OCI-M2 (cell line): Measurements from ENCODE around the gene FBF1.
"Not testable (repeated sequence)": the region's sequence is repeated elsewhere in the genome, so short reads cannot be mapped to it uniquely, and the experiment has no call there.

Experiments
- DNase-seq: peaks from one replicate; lab custom pipeline; 2025; ENCODE audit not compliant: unreplicated experiment; lab: John Stamatoyannopoulos, UW

Gene FBF1

DNA sequence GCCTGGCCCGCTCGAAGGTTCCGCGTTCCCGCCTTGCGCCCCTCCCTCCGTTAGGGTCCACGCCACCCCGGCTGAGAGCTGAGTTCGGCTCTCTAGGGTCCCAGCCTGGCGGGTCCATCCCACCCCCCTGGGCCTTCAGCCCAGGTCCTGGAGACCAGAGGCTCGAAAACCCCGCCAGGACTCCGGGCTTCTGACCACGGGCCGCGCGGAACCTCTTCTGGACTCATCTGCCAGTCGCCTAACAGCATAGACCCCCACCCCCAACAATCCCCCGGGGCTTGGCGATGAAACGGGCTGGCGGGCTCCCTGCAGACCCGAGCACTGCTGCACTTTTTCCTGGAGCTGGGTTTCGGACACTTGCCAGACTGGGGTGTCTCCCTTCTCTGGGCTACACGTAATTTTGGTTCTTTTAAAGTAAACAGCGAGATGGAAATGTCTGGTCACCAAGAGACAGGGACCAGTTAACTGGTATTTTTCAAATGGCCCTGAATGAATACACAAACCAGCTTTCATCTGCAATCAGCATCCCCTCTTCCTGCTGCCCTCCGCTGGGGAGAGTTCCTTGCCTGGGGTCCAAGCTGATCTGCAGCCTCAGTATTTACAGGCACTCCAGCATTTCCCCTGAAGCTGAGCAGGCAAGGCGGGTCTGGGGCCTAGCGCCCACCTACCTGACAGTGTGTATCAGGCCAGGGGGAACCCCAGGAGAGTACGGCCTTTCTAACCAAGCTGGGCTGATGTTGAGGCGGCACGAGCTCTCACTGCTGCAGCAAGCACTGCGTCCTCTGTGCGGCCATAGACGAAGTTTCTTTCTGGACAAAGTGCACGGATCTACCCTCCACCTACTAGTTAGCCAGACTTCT, 43.5 kb downstream of the FBF1 start:
- no peak for DNase-seq

DNA sequence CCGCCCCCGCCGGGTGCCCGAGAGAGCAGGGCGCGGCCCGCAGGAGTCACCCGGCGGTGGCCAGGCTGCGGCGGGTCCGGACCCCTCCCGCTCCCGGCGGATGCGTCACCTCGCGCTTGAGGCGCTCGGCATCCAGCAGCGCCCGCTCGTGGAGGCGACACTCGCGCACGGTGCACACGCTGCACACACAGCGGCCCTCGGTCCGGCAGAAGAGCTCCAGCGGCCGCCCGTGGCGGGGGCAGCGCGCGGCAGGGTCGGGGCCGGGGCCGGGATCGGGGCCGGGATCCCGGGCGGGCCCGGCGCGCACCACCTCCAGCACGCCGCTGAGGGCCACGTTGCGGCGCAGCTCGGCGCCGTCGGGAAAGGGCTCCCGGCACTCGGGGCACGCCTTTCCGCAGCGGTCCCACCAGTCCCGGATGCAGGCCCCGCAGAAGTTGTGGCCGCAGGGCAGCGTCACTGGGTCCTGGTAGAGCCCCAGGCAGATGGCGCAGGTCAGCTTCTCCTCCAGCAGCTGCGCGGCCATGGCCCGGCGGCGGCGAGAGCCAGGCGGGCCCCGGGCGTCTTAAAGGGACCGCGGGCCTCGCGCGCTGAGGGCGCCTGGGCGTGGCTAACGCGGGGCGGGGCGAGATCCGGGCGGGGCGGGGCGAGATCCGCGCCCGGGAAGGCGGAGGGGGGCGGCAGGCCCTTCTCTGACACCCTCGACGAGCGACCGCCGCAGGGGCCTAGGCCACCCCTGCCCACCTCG, 44.3 kb downstream of the FBF1 start, which contains the start of gene TRIM65:
TRIM65 (minus strand) TSS at position 537 of the 745 bp plus-strand sequence; CDS start at position 523, 14 bp downstream.
- DNase-seq, result no peak

DNA sequence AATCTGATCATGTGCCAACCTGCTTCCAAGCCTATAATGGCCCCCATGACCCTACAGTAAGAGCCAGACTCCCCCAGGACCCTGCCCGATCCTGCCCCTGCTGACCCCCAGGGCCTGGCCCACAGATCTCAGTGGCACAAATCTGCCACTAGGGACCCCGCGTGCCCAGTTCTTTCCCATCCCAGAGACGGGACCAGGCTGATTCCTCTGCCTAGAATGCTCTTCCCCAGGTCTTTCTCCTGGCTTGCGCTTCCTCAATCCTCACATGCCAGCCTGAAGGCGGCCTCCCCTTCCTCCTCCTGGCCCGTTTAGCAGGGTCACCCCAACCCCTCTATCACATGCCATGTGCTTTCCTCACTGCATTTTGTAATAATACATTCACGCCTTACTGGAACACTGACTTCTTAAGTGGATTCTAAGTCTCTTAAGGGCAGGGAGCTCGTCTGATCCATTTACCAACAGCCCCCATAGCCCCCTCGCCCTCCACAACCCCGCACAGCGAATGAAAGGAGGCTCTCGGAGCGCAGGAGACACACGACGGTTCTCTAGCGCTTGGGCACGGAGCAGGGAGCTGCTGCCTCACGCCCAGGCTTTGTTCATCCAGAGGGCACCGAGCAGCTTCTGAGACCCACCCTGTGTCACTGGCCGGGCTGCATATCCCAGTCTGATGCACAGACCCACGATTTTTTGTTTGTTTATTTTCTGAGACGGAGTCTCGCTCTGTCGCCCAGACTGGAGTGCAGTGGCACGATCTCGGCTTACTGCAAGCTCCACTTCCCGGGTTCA, 45.3 kb downstream of the FBF1 start:
- no peak for DNase-seq

DNA sequence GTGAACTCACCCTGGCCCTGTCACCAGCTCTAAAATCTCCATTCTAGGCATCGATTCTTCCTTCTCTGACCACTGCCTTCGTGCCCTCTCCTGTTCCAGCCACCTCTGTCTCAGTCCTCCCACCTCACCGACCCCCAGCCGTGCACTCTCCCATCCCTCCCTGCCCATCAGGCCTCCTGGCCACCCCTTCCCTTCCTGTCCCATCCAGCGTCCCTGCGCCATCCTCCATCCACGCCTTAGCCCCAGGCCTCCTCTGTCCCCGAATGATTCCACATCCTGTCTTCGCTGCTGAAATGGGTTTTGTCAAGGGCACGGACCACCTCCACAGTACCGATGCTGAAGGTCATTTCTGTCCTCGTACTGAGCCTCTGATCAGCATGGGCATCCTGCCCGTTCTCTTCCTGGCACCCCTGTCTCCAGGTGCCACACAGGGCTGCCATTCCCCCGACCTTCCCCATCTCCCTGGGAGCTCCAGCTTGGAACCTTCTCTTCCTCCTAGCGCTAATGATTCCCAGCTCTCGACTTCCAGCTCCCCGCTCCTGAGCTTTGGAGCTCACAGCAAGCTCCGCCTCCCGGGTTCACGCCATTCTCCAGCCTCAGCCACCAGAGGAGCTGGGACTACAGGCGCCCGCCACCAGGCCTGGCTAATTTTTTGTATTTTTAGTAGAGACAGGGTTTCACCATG, 46.7 kb downstream of the FBF1 start:
- DNase-seq, result no peak

DNA sequence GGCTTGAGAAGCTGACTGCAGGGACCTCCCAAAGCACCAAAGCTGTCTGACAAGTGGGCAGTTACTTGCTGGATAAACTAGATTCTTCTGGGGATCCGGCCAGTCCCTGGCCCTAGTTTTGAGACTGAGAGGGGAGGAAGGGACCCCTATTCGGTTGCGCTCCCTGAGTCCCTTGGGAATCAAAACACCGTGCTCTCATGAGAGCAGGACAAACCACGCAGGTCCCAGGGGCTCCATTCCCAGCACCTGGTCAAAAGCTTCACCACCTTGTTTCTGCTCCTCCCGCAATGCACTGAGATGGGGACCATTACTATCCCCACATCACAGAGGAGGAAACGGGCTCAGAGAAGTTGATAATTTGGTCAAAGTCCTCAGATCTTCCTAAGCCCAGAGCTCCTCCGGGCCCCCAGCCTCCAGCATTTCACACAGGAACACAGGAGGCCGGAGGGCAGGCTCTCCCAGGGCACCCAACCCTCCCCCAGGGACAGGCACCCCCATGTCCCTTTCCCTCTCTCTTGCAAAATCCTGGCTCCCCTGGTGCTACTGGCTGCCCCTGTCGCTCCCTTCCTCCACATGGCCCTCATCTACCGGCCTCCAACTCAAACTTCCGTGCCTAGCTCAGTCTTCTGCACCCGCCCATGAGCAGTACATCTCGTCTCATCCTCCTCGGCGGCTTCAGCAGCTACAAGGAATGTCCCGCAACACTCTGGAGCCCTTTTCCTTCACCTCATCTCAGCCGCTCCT, 47.4 kb downstream of the FBF1 start:
- DNase-seq, result no peak

DNA sequence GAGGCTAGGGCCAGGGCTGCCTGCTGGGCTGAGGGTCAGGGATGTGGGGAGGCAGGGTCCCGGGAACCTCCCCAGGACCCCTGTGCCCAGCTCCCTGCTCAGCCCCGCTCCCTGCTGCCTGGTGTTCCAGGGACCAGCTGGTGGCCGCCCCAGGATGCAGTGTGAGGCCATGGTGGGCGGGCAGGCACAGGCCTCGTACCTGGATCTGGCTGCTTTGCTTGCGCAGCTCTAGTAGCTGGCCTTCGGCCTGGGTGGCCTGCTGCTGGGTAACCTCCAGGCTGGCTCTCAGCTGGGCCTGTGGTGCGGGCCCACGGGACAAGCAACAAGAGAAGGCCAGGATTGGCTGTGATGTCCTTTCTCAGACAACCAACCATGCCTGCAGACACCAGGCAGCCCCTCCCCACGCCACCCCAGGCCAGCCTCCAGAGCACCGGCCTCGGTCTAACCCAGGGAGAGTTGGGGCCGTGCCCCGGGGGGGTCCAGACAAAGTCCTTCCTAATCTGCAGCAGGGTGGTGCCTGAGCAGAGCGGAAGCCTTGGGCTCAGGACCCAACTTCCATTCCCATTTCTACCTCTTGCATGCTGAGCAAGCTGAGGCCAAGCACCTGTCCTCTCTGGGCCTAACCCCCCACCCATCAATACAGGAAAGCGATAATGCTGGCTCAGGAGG, 48.2 kb downstream of the FBF1 start:
- DNase-seq, result no peak

DNA sequence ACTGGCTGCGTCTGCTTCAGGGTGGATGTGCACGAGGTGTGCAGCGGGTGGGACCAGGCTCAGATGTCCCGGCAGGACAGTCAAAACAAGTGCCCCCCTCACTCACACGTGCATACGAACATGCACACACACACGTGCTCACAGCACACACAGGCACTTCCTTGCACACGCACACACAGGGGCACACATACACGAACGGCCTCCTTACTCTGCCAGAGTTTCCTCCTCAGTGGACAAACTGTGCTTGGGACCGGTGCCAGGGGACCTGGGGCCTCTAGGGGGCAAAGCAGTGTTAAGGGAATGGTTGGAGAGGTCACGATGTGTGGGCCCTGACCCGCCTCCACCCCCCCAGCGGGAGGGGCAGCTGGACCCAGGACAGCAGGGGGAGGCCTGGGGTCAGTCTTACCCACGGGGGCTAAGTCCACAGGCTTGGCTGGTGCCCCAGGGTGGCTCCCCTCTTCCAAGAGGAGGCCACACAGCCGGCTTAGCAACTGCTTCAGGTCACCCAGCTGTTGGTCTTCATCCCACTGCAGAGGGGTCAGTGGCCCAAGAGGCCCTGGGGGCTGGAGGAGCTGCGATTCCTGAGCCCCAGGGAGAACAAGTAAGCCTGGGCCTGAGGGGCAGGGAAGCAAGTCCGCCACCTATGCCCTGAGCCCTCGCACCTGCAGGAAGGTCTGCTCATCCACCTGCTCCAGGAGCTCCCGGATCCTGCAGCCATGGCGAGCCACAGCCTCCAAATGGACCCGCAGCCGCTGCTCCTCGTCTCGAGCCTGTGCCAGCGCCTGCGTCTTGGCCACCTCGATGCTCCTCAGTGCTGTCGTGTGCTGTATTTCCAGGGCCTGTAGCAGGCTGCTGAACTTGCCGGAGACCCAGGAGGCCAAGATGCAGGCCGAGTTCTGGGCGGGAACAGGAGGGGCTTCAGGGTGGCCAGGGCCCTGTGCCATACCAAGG, 49.0 kb downstream of the FBF1 start:
- DNase-seq, result no peak

DNA sequence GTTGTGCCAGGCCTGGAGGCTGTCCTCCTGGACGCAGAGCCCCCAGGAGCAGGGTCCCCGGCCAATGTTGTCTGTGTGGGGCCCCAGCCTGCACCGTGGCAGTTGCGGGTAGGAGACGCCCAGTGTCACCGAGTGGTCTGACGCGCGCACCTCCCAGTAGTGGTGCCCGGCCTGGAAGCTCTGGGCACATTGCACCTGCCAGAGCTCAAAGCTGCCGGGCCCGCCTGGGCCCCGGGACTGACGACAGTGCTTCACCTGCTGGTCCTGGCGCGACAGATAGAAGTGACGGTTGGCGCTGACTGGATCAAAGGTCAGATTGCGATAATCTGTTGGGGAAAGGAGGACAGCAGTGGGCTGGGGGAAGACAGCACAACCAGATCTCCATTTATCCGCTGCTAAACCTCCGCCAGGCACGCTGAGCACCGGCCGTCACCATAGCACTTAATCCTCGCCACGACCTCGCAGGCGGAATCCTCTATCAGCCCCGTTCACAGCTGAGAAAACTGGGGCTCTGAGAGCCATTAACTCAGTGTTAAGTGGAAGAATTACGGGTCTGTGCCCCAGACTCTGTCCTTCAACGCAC, 49.7 kb downstream of the FBF1 start:
- DNase-seq, result no peak

DNA sequence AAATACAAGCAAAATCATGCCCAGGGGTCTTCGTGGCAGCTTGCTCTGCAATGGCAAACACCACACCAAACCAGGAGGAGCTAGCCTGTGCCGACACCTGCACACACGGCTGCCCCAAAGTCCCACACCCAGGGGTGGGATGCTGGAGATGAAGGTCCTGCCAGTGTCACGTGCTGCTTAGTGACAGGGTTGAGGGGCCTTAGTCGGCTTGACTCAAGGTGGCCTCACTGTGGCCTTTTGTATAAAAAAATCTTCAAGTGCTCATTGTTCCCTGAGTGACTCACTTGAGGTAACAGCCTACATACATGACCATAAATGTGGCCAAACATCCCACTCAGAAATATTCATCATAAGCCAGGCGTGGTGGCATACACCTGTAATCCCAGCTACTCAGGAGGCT, 51.4 kb downstream of the FBF1 start:
- DNase-seq, result no peak

DNA sequence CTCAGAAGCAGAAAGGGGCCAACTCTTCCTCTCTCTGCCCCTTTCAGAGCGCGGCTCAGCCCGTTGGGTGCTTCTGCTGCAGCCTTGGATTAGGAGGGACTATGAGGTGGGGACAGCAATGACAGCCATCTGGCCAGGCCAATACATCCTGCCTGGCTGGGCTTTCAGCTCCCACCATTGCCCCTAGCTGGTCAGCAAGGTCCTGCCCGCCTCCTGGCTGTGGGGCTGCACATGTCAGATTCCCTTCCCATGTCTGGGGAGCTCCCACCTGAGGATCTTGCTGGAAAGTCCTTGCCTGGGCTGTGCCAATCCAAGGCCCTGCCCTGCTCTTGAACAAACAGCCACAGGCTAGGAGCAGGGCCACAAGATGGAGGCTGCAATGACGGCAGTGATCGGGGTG, 52.4 kb downstream of the FBF1 start:
- DNase-seq, result no peak

DNA sequence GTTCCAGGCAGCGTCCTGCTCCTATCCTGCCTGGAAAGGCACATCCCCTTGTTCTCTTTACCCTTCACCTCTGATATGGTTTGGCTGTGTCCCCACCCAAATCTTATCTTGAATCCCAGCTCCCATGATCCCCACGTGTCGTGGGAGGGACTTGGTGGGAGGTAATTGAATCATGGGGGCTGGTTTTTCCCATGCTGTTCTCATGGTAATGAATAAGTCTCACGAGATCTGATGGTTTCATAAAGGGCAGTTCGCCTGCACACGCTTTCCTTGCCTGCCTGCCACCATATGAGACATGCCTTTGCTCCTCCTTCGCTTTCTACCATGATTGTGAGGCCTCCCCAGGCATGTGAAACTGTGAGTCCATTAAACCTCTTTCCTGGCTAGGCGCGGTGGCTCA, 55.0 kb downstream of the FBF1 start:
- DNase-seq, result not testable (repeated sequence)

DNA sequence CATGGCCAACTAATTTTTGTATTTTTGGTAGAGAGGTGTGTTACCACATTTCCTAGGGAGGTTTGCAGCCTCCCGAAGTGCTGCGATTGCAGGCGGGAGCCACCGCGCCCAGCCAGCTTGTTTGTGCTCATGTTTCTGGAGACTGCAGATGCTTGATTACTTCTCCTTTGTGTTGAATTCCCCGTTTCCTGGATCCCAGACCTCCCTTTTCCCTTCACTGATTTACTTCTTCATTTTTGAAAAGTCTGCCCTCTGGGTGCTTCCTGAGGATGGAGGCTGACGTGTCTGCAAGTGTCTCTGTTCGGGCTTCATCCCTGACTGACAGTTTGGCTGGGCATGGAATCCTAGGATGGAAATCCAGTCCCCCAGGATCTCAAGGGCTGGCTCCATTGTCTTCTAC, 55.4 kb downstream of the FBF1 start:
- DNase-seq, result no peak

DNA sequence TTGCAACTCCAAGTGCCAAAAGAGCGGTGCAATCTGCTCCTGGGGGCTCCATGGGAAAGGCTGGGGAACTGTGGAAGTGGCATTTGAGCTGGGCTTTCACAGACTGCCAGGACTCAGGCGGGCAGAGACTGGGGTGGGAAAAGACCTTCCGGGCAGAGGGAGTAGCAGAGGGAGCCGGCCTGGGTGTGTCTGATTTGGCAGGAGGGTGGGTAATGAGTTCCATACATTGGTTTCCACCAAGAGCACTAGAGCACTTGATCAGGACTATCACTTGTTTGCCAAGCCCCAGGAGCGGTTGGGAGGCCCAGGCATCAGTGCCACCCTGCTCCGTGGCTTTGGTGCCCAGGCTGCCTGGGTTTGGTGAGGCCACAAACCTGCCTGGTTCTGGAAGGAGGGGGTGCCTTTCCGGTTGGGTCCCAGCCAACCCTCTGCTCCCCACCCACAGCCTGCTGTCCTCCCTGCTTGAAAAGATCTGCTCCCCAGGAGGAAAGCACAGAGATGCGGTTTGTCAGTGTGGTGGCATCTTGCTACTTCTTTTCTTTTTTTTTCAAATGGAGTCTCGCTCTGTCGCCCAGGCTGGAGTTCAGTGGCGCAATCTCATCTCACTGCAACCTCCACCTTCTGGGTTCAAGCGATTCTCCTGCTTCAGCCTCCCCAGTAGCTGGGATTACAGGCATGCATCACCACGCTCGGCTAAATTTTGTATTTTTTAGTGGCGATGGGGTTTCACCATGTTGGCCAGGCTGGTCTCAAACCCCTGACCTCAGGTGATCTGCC, 59.0 kb downstream of the FBF1 start:
- no peak for DNase-seq

DNA sequence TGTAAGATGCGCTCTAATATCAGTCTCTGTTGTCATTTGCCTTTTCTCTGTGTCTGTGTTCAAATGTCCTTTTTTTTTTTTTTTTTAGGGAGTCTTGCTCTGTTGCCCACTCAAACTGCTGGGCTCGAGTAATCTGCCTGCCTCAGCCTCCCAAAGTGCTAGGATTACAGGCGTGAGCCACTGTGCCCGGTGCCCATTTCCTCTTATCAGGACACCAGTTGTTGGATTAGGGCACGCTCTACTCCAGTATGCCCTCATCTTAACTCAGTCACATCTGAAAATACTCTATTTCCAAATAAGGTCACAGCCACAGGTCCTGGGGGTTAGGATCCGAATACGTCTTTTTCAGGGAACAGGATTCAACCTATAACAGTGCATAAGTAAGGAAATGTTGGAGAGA, 60.6 kb downstream of the FBF1 start:
- no peak for DNase-seq

DNA sequence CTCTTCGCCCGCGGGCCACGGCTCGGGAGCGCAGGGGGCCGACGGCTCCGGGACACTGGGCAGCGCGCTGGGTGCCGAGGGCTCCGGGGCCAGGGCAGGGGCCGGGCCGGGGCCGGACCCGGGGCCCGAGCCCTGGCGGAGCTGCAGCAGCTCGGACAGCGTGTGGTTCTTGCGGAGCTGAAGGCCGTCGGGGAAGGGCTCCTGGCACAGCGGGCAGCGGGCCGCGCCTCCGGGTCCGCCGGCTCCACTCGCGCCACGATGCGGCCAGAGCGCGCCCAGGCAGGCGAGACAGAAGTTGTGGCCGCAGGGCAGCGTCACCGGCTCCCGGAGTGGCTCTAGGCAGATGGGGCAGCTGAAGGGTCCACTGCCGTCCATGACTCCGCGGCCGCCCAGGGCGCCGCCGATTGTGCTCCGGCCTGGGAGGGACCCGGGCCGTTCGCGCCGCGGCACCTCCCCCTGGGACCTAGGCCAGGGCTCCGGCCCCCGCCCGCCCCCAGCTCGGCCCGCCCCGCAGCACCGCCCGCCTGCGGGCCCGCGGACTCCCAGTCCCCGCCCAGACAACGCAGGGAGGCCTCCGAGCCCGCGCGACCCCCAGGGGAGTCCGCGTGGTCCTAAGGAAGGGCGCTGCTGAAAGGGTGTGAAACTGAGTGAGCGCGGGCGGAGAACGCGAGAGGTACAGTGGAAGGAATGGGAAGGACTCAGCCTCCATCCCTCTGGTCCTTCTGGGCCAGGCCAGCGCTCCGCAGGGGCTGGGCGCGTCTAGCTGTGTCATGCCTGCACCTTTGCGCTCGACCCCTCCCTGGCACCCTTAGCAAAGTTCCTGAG, 62.5 kb downstream of the FBF1 start, which contains the start of gene TRIM47:
TRIM47 (minus strand) TSS at position 408 of the 825 bp plus-strand sequence; CDS start at position 375, 33 bp downstream.
- no peak for DNase-seq

DNA sequence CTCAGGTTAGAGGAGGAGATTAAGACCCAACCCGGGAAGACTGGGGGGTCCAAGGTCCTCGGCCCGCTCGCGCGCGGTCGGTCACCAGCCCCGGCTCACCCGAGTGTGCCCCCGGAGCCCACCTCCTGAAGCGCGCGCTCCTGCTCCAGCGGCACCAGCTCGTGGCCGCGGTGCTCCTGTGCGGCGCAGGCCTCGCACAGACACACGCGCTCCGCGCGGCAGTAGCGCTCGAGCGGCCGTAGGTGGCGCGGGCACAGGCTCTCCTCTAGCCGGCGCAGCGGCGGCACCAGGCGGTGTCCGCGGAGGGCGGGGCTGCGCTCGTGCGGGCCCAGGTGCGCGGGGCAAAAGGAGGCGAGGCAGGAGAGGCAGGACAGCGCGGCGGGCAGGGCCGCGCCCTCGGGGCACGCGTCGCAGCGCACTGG, 63.1 kb downstream of the FBF1 start:
- DNase-seq, result no peak
